NCI-H1694 (cell line): Measurements from ENCODE around the gene ADAMTS18.

Experiments used
- DNase-seq: peaks from one replicate; lab custom pipeline; 2025; lab: John Stamatoyannopoulos, UW

Gene ADAMTS18

GRCh38 chr16:77396461-77396860 is 38.4 kb downstream of the ADAMTS18 start:
- DNase-seq = no peak

- no peak for DNase-seq
Observed at GRCh38 chr16:77394699-77395098, 40.1 kb downstream of the ADAMTS18 start.

GRCh38 chr16:77393955-77394354 is 40.9 kb downstream of the ADAMTS18 start:
- DNase-seq = no peak

GRCh38 chr16:77387815-77388209 is 47.0 kb downstream of the ADAMTS18 start:
- no peak for DNase-seq

- DNase-seq = no peak
Observed at GRCh38 chr16:77386831-77387814, 47.7 kb downstream of the ADAMTS18 start.

- DNase-seq = no peak
Observed at GRCh38 chr16:77385481-77385880, 49.4 kb downstream of the ADAMTS18 start.

GRCh38 chr16:77383606-77384187 is 51.1 kb downstream of the ADAMTS18 start:
- DNase-seq = no peak

- DNase-seq = no peak
Observed at GRCh38 chr16:77376358-77376757, 58.5 kb downstream of the ADAMTS18 start.

GRCh38 chr16:77375396-77375795 is 59.4 kb downstream of the ADAMTS18 start:
- DNase-seq = no peak

GRCh38 chr16:77374384-77374783 is 60.5 kb downstream of the ADAMTS18 start:
- DNase-seq = no peak

GRCh38 chr16:77373726-77374125 is 61.1 kb downstream of the ADAMTS18 start:
- no peak for DNase-seq

GRCh38 chr16:77364770-77365169 is 70.1 kb downstream of the ADAMTS18 start:
- DNase-seq = no peak

- DNase-seq = no peak
Observed at GRCh38 chr16:77359065-77359502, 75.8 kb downstream of the ADAMTS18 start.

GRCh38 chr16:77353587-77354263 is 81.1 kb downstream of the ADAMTS18 start:
- no peak for DNase-seq

GRCh38 chr16:77344341-77344740 is 90.5 kb downstream of the ADAMTS18 start:
- no peak for DNase-seq

- DNase-seq = no peak
Observed at GRCh38 chr16:77336637-77337036, 98.2 kb downstream of the ADAMTS18 start.

GRCh38 chr16:77335652-77336234 is 99.1 kb downstream of the ADAMTS18 start:
- no peak for DNase-seq

- no peak for DNase-seq
Observed at GRCh38 chr16:77332792-77333191, 102.0 kb downstream of the ADAMTS18 start.

- no peak for DNase-seq
Observed at GRCh38 chr16:77331802-77332586, 102.8 kb downstream of the ADAMTS18 start.

- DNase-seq = no peak
Observed at GRCh38 chr16:77331043-77331442, 103.8 kb downstream of the ADAMTS18 start.

- no peak for DNase-seq
Observed at GRCh38 chr16:77330332-77331042, 104.3 kb downstream of the ADAMTS18 start.
